H1 (cell line): ENCODE results near the gene PRRT1B.

Experiments used
- ATF2 ChIP-seq: IDR thresholded peaks from 2 replicates; pipeline ENCODE4 v1.6.1; 2012; ENCODE audit warnings: low read length, inconsistent platforms
- EZH2 ChIP-seq: fragments of 200-600 bp; sonication (generic); IDR thresholded peaks from 2 replicates; pipeline ENCODE4 v1.7.1; 2012; ENCODE audit warnings: low read depth, mild to moderate bottlenecking, moderate library complexity, low read length, inconsistent platforms; ENCODE audit not compliant: severe bottlenecking
- FOSL1 ChIP-seq: IDR thresholded peaks from 2 replicates; pipeline ENCODE4 v1.6.1; 2011; ENCODE audit warnings: mild to moderate bottlenecking, low read depth, low read length, moderate library complexity; ENCODE audit not compliant: insufficient read depth
- HDAC2 ChIP-seq, 2 experiments: fragments of 300-600 bp in 1 of 2; sonication (generic) in 1 of 2; IDR thresholded peaks; 2 replicates each; pipeline ENCODE4 v1.6.1; 2011 to 2012; ENCODE audit warnings: low read depth in 2 of 2, low read length in 2 of 2, mild to moderate bottlenecking in 2 of 2, moderate library complexity in 2 of 2, borderline replicate concordance in 1 of 2, inconsistent platforms in 1 of 2
- JUND ChIP-seq: IDR thresholded peaks from 2 replicates; pipeline ENCODE4 v1.6.1; 2011; ENCODE audit warnings: mild to moderate bottlenecking, improper control_type of control experiment, low read length
- POLR2A ChIP-seq, 2 experiments: IDR thresholded peaks; 1 replicate in 1 of 2; 2 replicates in 1 of 2; pipeline ENCODE4 v1.6.1; 2011; ENCODE audit warnings: low read depth in 2 of 2, low read length in 2 of 2, mild to moderate bottlenecking in 2 of 2; ENCODE audit errors: control extremely low read depth in 1 of 2
- POLR2AphosphoS5 ChIP-seq: IDR thresholded peaks from 2 replicates; pipeline ENCODE4 v1.6.1; 2011; ENCODE audit warnings: low read depth, low read length
- TEAD4 ChIP-seq: IDR thresholded peaks from 2 replicates; pipeline ENCODE4 v1.6.1; 2012; ENCODE audit warnings: low read depth, low read length, inconsistent platforms, mixed read lengths

- no peak for TF ChIP-seq JUND
- TF ChIP-seq EZH2: no peak
- TF ChIP-seq POLR2AphosphoS5: no peak
- TF ChIP-seq TEAD4: no peak
- no peak for TF ChIP-seq ATF2
- TF ChIP-seq POLR2A (IDR thresholded peaks at IDR 0.05; ENCODE audit: control extremely low read depth in 1 of 2, low read depth in 2 of 2, low read length in 2 of 2): no peak
- TF ChIP-seq HDAC2 (IDR thresholded peaks at IDR 0.05; ENCODE audit: borderline replicate concordance in 1 of 2, low read depth in 2 of 2, low read length in 2 of 2): no peak
- TF ChIP-seq FOSL1: no peak
Observed at GRCh38 chr9:131607591-131607990, 62.3 kb downstream of the PRRT1B start.
